SK-N-SH (cell line): ENCODE data around the gene CACNA2D3. TPM values are rescaled to one million over a fixed set of nuclear protein-coding genes. Genes with fewer than 3 reads are reported as not detected.

Experiments
- CTCF ChIA-PET: fragments of 300-600, 350-600 bp; formaldehyde crosslinking; extraction: SDS; loops from one replicate; lab custom pipeline; 2021; lab: Yijun Ruan, JAX
- POLR2A ChIA-PET: fragments of 350-600 bp; sonication (Branson Sonifier 250); formaldehyde crosslinking; extraction: SDS; loops from one replicate; lab custom pipeline; 2020; ENCODE audit warnings: antibody characterized with exemption, inconsistent platforms; lab: Yijun Ruan, JAX
- DNase-seq: peaks from one replicate; pipeline ENCODE4 v3.0.0; 2012
- H2AFZ ChIP-seq: fragments of 200-600 bp; sonication (generic); 2 replicates; pipeline ENCODE4 v1.8.1; 2016; ENCODE audit warnings: antibody characterized with exemption, mild to moderate bottlenecking, low read depth
- H3F3A ChIP-seq: fragments of 200-600 bp; sonication (generic); replicated peaks from 2 replicates; pipeline ENCODE3; 2016; ENCODE audit warnings: antibody characterized with exemption, mild to moderate bottlenecking; ENCODE audit not compliant: insufficient read depth
- H3K27ac ChIP-seq, 2 experiments: fragments of 200-500 bp in 1 of 2; fragments of 200-600 bp in 1 of 2; sonication (Bioruptor generic) in 1 of 2; sonication (generic), shearing (Covaris generic) in 1 of 2; 2 replicates each; pipeline versions ENCODE4 v1.5.1 to v1.6.1; 2014 to 2016; ENCODE audit warnings: low read depth in 2 of 2, inconsistent platforms in 1 of 2, low read length in 1 of 2, mild to moderate bottlenecking in 1 of 2, mixed read lengths in 1 of 2
- H3K27me3 ChIP-seq: fragments of 200-600 bp; sonication (generic), shearing (Covaris generic); 2 replicates; pipeline ENCODE4 v1.6.1; 2016; ENCODE audit warnings: mixed run types; ENCODE audit not compliant: insufficient read depth
- H3K36me3 ChIP-seq, 2 experiments: fragments of 200-500 bp in 1 of 2; fragments of 200-600 bp in 1 of 2; sonication (Bioruptor generic) in 1 of 2; sonication (generic) in 1 of 2; replicated peaks in 1 of 2; 2 replicates each; pipeline versions ENCODE3 to v1.5.1; 2014 to 2016; ENCODE audit warnings: low read length in 1 of 2, mild to moderate bottlenecking in 1 of 2; ENCODE audit not compliant: insufficient read depth in 2 of 2, control insufficient read depth in 1 of 2
- H3K4me1 ChIP-seq, 2 experiments: fragments of 200-500 bp in 1 of 2; fragments of 200-600 bp in 1 of 2; sonication (Bioruptor generic) in 1 of 2; sonication (generic), shearing (Covaris generic) in 1 of 2; 2 replicates each; pipeline versions ENCODE4 v1.5.1 to v1.6.1; 2014 to 2016; ENCODE audit warnings: low read depth in 1 of 2, low read length in 1 of 2, mixed run types in 1 of 2; ENCODE audit not compliant: insufficient read depth in 2 of 2, control insufficient read depth in 1 of 2
- H3K4me2 ChIP-seq: fragments of 200-600 bp; sonication (generic), shearing (Covaris generic); 2 replicates; pipeline ENCODE4 v1.6.1; 2017; ENCODE audit warnings: mixed run types
- H3K4me3 ChIP-seq, 2 experiments: fragments of 200-500 bp in 1 of 2; fragments of 200-600 bp in 1 of 2; sonication (Bioruptor generic) in 1 of 2; sonication (generic), shearing (Covaris generic) in 1 of 2; 2 replicates each; pipeline versions ENCODE4 v1.5.1 to v1.8.1; 2014 to 2016; ENCODE audit warnings: low read depth in 2 of 2, inconsistent platforms in 1 of 2, low read length in 1 of 2, mild to moderate bottlenecking in 1 of 2, mixed read lengths in 1 of 2, moderate library complexity in 1 of 2
- H3K79me2 ChIP-seq: fragments of 200-600 bp; sonication (generic); 2 replicates; pipeline ENCODE4 v1.8.1; 2017; ENCODE audit warnings: mild to moderate bottlenecking; ENCODE audit not compliant: insufficient read depth
- H3K9ac ChIP-seq: fragments of 200-600 bp; sonication (generic); 2 replicates; pipeline ENCODE4 v1.6.1; 2017; ENCODE audit warnings: mixed run types
- H3K9me2 ChIP-seq: fragments of 200-600 bp; sonication (generic); 2 replicates; pipeline ENCODE4 v1.6.1; 2017; ENCODE audit warnings: mixed run types
- H3K9me3 ChIP-seq: fragments of 200-600 bp; sonication (generic); 2 replicates; pipeline ENCODE4 v1.6.1; 2017; ENCODE audit warnings: mixed run types, mild to moderate bottlenecking, moderate library complexity
- H4K20me1 ChIP-seq: fragments of 200-600 bp; sonication (generic); 2 replicates; pipeline ENCODE4 v1.6.1; 2017; ENCODE audit warnings: mild to moderate bottlenecking, mixed run types; ENCODE audit not compliant: insufficient read depth
- EZH2phosphoT487 ChIP-seq: fragments of 200-600 bp; sonication (generic); IDR thresholded peaks from 2 replicates; pipeline ENCODE4 v1.6.1; 2017; ENCODE audit warnings: low read depth, mixed run types, mild to moderate bottlenecking, antibody characterized with exemption, moderate library complexity, borderline replicate concordance
- FOXJ3 ChIP-seq: sonication (generic); formaldehyde crosslinking; IDR thresholded peaks from 2 replicates; pipeline ENCODE4 v1.5.1; 2020; ENCODE audit warnings: mild to moderate bottlenecking, missing genetic modification reagents
- MXI1 ChIP-seq: IDR thresholded peaks from 2 replicates; pipeline ENCODE4 v1.6.1; 2012; ENCODE audit warnings: mild to moderate bottlenecking, low read depth, low read length, improper control_type of control experiment
- NFIC ChIP-seq: IDR thresholded peaks from 2 replicates; pipeline ENCODE4 v1.4.0; 2012; ENCODE audit warnings: borderline replicate concordance
- RAD21 ChIP-seq: IDR thresholded peaks from 2 replicates; pipeline ENCODE4 v1.6.1; 2012; ENCODE audit warnings: mild to moderate bottlenecking, low read length
- RFX5 ChIP-seq: IDR thresholded peaks from 2 replicates; pipeline ENCODE4 v1.6.1; 2012; ENCODE audit warnings: mild to moderate bottlenecking, improper control_type of control experiment, low read length
- SMC3 ChIP-seq: IDR thresholded peaks from 2 replicates; pipeline ENCODE4 v1.6.1; 2012; ENCODE audit warnings: low read depth, low read length, improper control_type of control experiment
- TEAD4 ChIP-seq: IDR thresholded peaks from 2 replicates; pipeline ENCODE4 v1.4.0; 2012; ENCODE audit warnings: mild to moderate bottlenecking, borderline replicate concordance; ENCODE audit not compliant: insufficient read depth
- WGBS: methylation state at CpG from one replicate; pipeline ENCODE4 v1.1.6; 2017; ENCODE audit warnings: low lambda C conversion rate; 5-methylcytosine and 5-hydroxymethylcytosine counted together
- polyA plus RNA-seq, 3 experiments: library from polyadenylated mRNA; depleted of rRNA; stranded (reverse); fragments of >200 nt; gene quantifications; 2 replicates each; pipeline ENCODE4 v1.2.3, GENCODE V29; 2012

CACNA2D3 gene
- polyA plus RNA-seq, 1 of the 3 experiments (the other 2 are of a cell fraction) = 0.15 TPM

DNA sequence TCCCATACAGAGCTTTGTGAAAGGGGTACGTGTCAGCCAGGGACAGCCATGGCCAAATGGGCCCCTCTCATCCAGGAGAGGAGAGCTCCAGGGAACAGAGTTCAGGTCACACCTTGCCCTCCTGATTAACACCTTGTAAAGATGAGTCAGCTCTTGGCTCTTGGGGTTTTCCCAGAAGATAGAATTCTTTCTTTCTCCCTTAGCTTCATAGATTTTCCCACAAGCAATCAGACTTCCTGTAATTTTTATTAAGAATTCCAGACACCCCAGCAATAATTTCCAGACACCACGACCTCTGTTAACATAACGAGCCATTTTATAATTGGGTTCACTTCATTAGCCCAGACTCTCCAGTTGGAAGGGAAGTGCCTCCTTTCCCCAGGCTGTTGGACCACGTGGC is 719.1 kb downstream of the CACNA2D3 start:
- H3K9me2 ChIP-seq = no peaks in the 10 kb centered on the region
- DNase-seq = no peak
- H3K4me1 ChIP-seq = peaks cover 0 to 10% of the 10 kb centered on the region in 2 experiments; a peak in 1 of 4 replicates
- H4K20me1 ChIP-seq = no peaks in the 10 kb centered on the region
- no peaks in the 10 kb centered on the region; the same call in 1 of the 2 replicates for H3K27me3 ChIP-seq
- H3F3A ChIP-seq = no peaks in the 10 kb centered on the region
- no peak overlapping the region for H2AFZ ChIP-seq
- H3K9ac ChIP-seq = no peak overlapping the region
- H3K79me2 ChIP-seq = no peaks in the 10 kb centered on the region
- H3K27ac ChIP-seq = no peak overlapping the region
- no peak for TF ChIP-seq RFX5
- no peak for TF ChIP-seq MXI1
- TF ChIP-seq RAD21 = no peak
- TF ChIP-seq SMC3 = no peak
- no peaks in the 10 kb centered on the region for H3K9me3 ChIP-seq
- no peak overlapping the region for H3K4me3 ChIP-seq
- no peaks in the 10 kb centered on the region for H3K36me3 ChIP-seq
- no peak overlapping the region for H3K4me2 ChIP-seq
- CTCF ChIA-PET = interaction anchor here (1.0 to 3.9 kb wide), 2 partner anchors 11 kb away, joined by 4 to 12 read pairs; no protein-coding TSS in a partner anchor
- WGBS = 39% methylated on average over 4 of the region's 4 CpGs
- POLR2A ChIA-PET = no interaction called here

DNA sequence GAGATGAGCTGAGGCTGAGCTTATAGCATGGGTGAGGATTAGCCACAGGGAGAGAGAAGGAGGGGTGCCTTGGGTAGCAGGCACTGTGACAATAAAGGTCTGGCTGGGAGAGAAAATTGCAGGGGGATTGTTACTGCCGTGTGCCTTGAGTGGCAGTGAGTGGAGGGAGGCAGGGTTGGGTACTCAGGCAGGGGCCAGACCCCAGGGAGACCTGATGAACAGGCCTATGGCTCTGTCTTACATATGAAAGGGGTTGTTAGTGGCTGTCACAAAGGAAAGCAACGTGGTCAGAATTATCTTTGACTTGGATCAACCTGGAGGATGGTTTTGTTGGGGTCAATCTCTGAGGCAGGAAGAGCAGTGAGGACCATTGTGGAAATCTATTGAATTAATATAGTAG is 721.0 kb downstream of the CACNA2D3 start:
- Histone ChIP-seq H3F3A (no peaks in the 10 kb centered on the region), H3K4me2 (no peak overlapping the region), H3K27me3 (no peaks in the 10 kb centered on the region; the same call in 1 of the 2 replicates), H3K27ac (no peak overlapping the region), H3K9me2 (no peaks in the 10 kb centered on the region), H3K79me2 (no peaks in the 10 kb centered on the region), H3K9ac (no peak overlapping the region), H4K20me1 (no peaks in the 10 kb centered on the region), H2AFZ (no peak overlapping the region), H3K4me1 (peaks cover 0 to 5% of the 10 kb centered on the region in 2 experiments; a peak in 1 of 4 replicates), H3K36me3 (no peaks in the 10 kb centered on the region), H3K4me3 (no peak overlapping the region), H3K9me3 (no peaks in the 10 kb centered on the region)
- ChIA-PET POLR2A (no interaction called here), CTCF (interaction anchor here (0.9 to 3.9 kb wide), 4 partner anchors 9 to 18 kb away, joined by 3 to 12 read pairs (median 3); no protein-coding TSS in a partner anchor)
- 25% methylated on average over 2 of the region's 2 CpGs for WGBS
- TF ChIP-seq NFIC = no peak
- no peak for DNase-seq

DNA sequence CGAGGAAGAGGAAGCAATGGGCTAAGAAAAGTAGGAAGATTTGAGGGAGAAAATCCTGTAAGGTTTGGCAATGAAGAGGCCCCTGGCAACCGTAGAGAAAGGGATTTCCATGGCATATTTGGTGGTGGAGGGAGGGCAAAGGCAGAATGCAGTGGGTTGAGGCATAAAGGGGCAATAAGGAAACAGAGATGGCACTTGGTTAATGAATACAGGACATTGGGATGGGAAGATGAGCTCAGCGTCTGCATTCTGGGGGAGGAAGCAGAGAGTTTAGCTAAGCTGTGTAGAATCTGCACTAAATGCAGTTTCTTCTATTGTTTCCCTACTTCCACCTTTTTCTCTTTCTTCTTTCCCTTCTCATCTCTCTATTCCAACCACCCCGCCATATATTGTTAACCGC is 721.9 kb downstream of the CACNA2D3 start:
- no peak overlapping the region for H3K27ac ChIP-seq
- H3K9ac ChIP-seq = no peak overlapping the region
- H3K4me1 ChIP-seq = peaks cover 0 to 5% of the 10 kb centered on the region in 2 experiments; a peak in 1 of 4 replicates
- no peak overlapping the region for H3K4me3 ChIP-seq
- CTCF ChIA-PET = interaction anchor here (1.1 to 3.9 kb wide), 3 partner anchors 8 to 17 kb away, joined by 3 to 12 read pairs (median 3); no protein-coding TSS in a partner anchor
- WGBS = 66% methylated on average over 5 of the region's 5 CpGs
- H2AFZ ChIP-seq = no peak overlapping the region
- H3K4me2 ChIP-seq = no peak overlapping the region
- H3K27me3 ChIP-seq = no peaks in the 10 kb centered on the region; the same call in 1 of the 2 replicates
- H3K9me3 ChIP-seq = no peaks in the 10 kb centered on the region
- H3F3A ChIP-seq = no peaks in the 10 kb centered on the region
- H3K36me3 ChIP-seq = no peaks in the 10 kb centered on the region
- no peaks in the 10 kb centered on the region for H3K79me2 ChIP-seq
- POLR2A ChIA-PET = no interaction called here
- no peak for DNase-seq
- no peaks in the 10 kb centered on the region for H4K20me1 ChIP-seq
- H3K9me2 ChIP-seq = no peaks in the 10 kb centered on the region
- TF ChIP-seq TEAD4 (no peak), EZH2phosphoT487 (no peak), FOXJ3 (CRISPR knock-in tag) (no peak)
